SK-N-SH (cell line): ENCODE results near the gene ATXN10. TPM values are rescaled to one million over a fixed set of nuclear protein-coding genes. Genes with fewer than 3 reads are reported as not detected.
A peak's percentile ranks its signal among the peaks of the same experiment; 100 is the strongest.

Source experiments
- CTCF ChIA-PET: fragments of 300-600, 350-600 bp; formaldehyde crosslinking; extraction: SDS; loops from one replicate; lab custom pipeline; 2021; lab: Yijun Ruan, JAX
- POLR2A ChIA-PET: fragments of 350-600 bp; sonication (Branson Sonifier 250); formaldehyde crosslinking; extraction: SDS; loops from one replicate; lab custom pipeline; 2020; ENCODE audit warnings: antibody characterized with exemption, inconsistent platforms; lab: Yijun Ruan, JAX
- DNase-seq: peaks from one replicate; pipeline ENCODE4 v3.0.0; 2012
- H2AFZ ChIP-seq: fragments of 200-600 bp; sonication (generic); 2 replicates; pipeline ENCODE4 v1.8.1; 2016; ENCODE audit warnings: antibody characterized with exemption, mild to moderate bottlenecking, low read depth
- H3F3A ChIP-seq: fragments of 200-600 bp; sonication (generic); replicated peaks from 2 replicates; pipeline ENCODE3; 2016; ENCODE audit warnings: antibody characterized with exemption, mild to moderate bottlenecking; ENCODE audit not compliant: insufficient read depth
- H3K27ac ChIP-seq, 2 experiments: fragments of 200-500 bp in 1 of 2; fragments of 200-600 bp in 1 of 2; sonication (Bioruptor generic) in 1 of 2; sonication (generic), shearing (Covaris generic) in 1 of 2; 2 replicates each; pipeline versions ENCODE4 v1.5.1 to v1.6.1; 2014 to 2016; ENCODE audit warnings: low read depth in 2 of 2, inconsistent platforms in 1 of 2, low read length in 1 of 2, mild to moderate bottlenecking in 1 of 2, mixed read lengths in 1 of 2
- H3K27me3 ChIP-seq: fragments of 200-600 bp; sonication (generic), shearing (Covaris generic); 2 replicates; pipeline ENCODE4 v1.6.1; 2016; ENCODE audit warnings: mixed run types; ENCODE audit not compliant: insufficient read depth
- H3K36me3 ChIP-seq, 2 experiments: fragments of 200-500 bp in 1 of 2; fragments of 200-600 bp in 1 of 2; sonication (Bioruptor generic) in 1 of 2; sonication (generic) in 1 of 2; replicated peaks in 1 of 2; 2 replicates each; pipeline versions ENCODE3 to v1.5.1; 2014 to 2016; ENCODE audit warnings: low read length in 1 of 2, mild to moderate bottlenecking in 1 of 2; ENCODE audit not compliant: insufficient read depth in 2 of 2, control insufficient read depth in 1 of 2
- H3K4me1 ChIP-seq, 2 experiments: fragments of 200-500 bp in 1 of 2; fragments of 200-600 bp in 1 of 2; sonication (Bioruptor generic) in 1 of 2; sonication (generic), shearing (Covaris generic) in 1 of 2; 2 replicates each; pipeline versions ENCODE4 v1.5.1 to v1.6.1; 2014 to 2016; ENCODE audit warnings: low read depth in 1 of 2, low read length in 1 of 2, mixed run types in 1 of 2; ENCODE audit not compliant: insufficient read depth in 2 of 2, control insufficient read depth in 1 of 2
- H3K4me2 ChIP-seq: fragments of 200-600 bp; sonication (generic), shearing (Covaris generic); 2 replicates; pipeline ENCODE4 v1.6.1; 2017; ENCODE audit warnings: mixed run types
- H3K4me3 ChIP-seq, 2 experiments: fragments of 200-500 bp in 1 of 2; fragments of 200-600 bp in 1 of 2; sonication (Bioruptor generic) in 1 of 2; sonication (generic), shearing (Covaris generic) in 1 of 2; 2 replicates each; pipeline versions ENCODE4 v1.5.1 to v1.8.1; 2014 to 2016; ENCODE audit warnings: low read depth in 2 of 2, inconsistent platforms in 1 of 2, low read length in 1 of 2, mild to moderate bottlenecking in 1 of 2, mixed read lengths in 1 of 2, moderate library complexity in 1 of 2
- H3K79me2 ChIP-seq: fragments of 200-600 bp; sonication (generic); 2 replicates; pipeline ENCODE4 v1.8.1; 2017; ENCODE audit warnings: mild to moderate bottlenecking; ENCODE audit not compliant: insufficient read depth
- H3K9ac ChIP-seq: fragments of 200-600 bp; sonication (generic); 2 replicates; pipeline ENCODE4 v1.6.1; 2017; ENCODE audit warnings: mixed run types
- H3K9me2 ChIP-seq: fragments of 200-600 bp; sonication (generic); 2 replicates; pipeline ENCODE4 v1.6.1; 2017; ENCODE audit warnings: mixed run types
- H3K9me3 ChIP-seq: fragments of 200-600 bp; sonication (generic); 2 replicates; pipeline ENCODE4 v1.6.1; 2017; ENCODE audit warnings: mixed run types, mild to moderate bottlenecking, moderate library complexity
- H4K20me1 ChIP-seq: fragments of 200-600 bp; sonication (generic); 2 replicates; pipeline ENCODE4 v1.6.1; 2017; ENCODE audit warnings: mild to moderate bottlenecking, mixed run types; ENCODE audit not compliant: insufficient read depth
- ELF1 ChIP-seq: IDR thresholded peaks from 2 replicates; pipeline ENCODE4 v1.4.0; 2012
- FOSL2 ChIP-seq: IDR thresholded peaks from 2 replicates; pipeline ENCODE4 v1.4.0; 2012; ENCODE audit warnings: low read depth, mild to moderate bottlenecking, moderate library complexity, borderline replicate concordance
- FOXJ3 ChIP-seq: sonication (generic); formaldehyde crosslinking; IDR thresholded peaks from 2 replicates; pipeline ENCODE4 v1.5.1; 2020; ENCODE audit warnings: mild to moderate bottlenecking, missing genetic modification reagents
- FOXM1 ChIP-seq: IDR thresholded peaks from 2 replicates; pipeline ENCODE4 v1.4.0; 2012; ENCODE audit warnings: low read depth, mild to moderate bottlenecking
- MEF2A ChIP-seq: IDR thresholded peaks from 2 replicates; pipeline ENCODE4 v1.4.0; 2012; ENCODE audit warnings: low read depth, borderline replicate concordance
- NFIC ChIP-seq: IDR thresholded peaks from 2 replicates; pipeline ENCODE4 v1.4.0; 2012; ENCODE audit warnings: borderline replicate concordance
- NRF1 ChIP-seq: IDR thresholded peaks from 2 replicates; pipeline ENCODE4 v1.6.1; 2012; ENCODE audit warnings: low read depth, mild to moderate bottlenecking, low read length
- POLR2AphosphoS5 ChIP-seq: IDR thresholded peaks from 2 replicates; pipeline ENCODE4 v1.6.1; 2012; ENCODE audit warnings: low read depth, low read length
- RCOR1 ChIP-seq: fragments of 150-350 bp; IDR thresholded peaks from 2 replicates; pipeline ENCODE4 v1.6.1; 2017; ENCODE audit warnings: antibody characterized with exemption, low read length
- REST ChIP-seq: IDR thresholded peaks from 2 replicates; pipeline ENCODE4 v1.6.1; 2012; ENCODE audit warnings: mild to moderate bottlenecking, low read depth, low read length, moderate library complexity
- RXRA ChIP-seq: IDR thresholded peaks from 2 replicates; pipeline ENCODE4 v1.4.0; 2012; ENCODE audit warnings: low read depth, mild to moderate bottlenecking, borderline replicate concordance
- SIN3A ChIP-seq: IDR thresholded peaks from 2 replicates; pipeline ENCODE4 v1.6.1; 2012; ENCODE audit warnings: low read depth, mild to moderate bottlenecking, low read length, moderate library complexity, borderline replicate concordance
- SMC3 ChIP-seq: IDR thresholded peaks from 2 replicates; pipeline ENCODE4 v1.6.1; 2012; ENCODE audit warnings: low read depth, low read length, improper control_type of control experiment
- TCF12 ChIP-seq: IDR thresholded peaks from 2 replicates; pipeline ENCODE4 v1.4.0; 2012
- TEAD4 ChIP-seq: IDR thresholded peaks from 2 replicates; pipeline ENCODE4 v1.4.0; 2012; ENCODE audit warnings: mild to moderate bottlenecking, borderline replicate concordance; ENCODE audit not compliant: insufficient read depth
- WGBS: methylation state at CpG from one replicate; pipeline ENCODE4 v1.1.6; 2017; ENCODE audit warnings: low lambda C conversion rate; 5-methylcytosine and 5-hydroxymethylcytosine counted together
- polyA plus RNA-seq, 3 experiments: library from polyadenylated mRNA; depleted of rRNA; stranded (reverse); fragments of >200 nt; gene quantifications; 2 replicates each; pipeline ENCODE4 v1.2.3, GENCODE V29; 2012
- TF ChIP-seq, protein P1 (sequence below): IDR thresholded peaks from 2 replicates; pipeline ENCODE4 v1.4.0; 2012; ENCODE audit warnings: low read depth
- TF ChIP-seq, protein P2 (sequence below): IDR thresholded peaks from 2 replicates; pipeline ENCODE4 v1.4.0; 2012; ENCODE audit warnings: low read depth, borderline replicate concordance
- TF ChIP-seq, protein P3 (sequence below): fragments of 200-600 bp; sonication (generic); IDR thresholded peaks from 2 replicates; pipeline ENCODE4 v1.6.1; 2017; ENCODE audit warnings: antibody characterized with exemption, mild to moderate bottlenecking, moderate library complexity
- TF ChIP-seq, protein P4 (sequence below): fragments of 150-350 bp; IDR thresholded peaks from 2 replicates; pipeline ENCODE4 v1.6.1; 2016; ENCODE audit warnings: mild to moderate bottlenecking, low read depth, low read length
- TF ChIP-seq, protein P5 (sequence below): IDR thresholded peaks from 2 replicates; pipeline ENCODE4; 2012

ATXN10 gene
- polyA plus RNA-seq, 1 of the 3 experiments (the other 2 are of a cell fraction): 202 TPM

GRCh38 chr22:45647532-45648225 is 24.0 kb upstream of the ATXN10 start (continued):
- TF ChIP-seq FOXJ3 (no peak), SIN3A (no peak), REST (no peak), FOSL2 (no peak), NFIC (no peak), ELF1 (no peak)
- TF ChIP-seq, protein P1, sequence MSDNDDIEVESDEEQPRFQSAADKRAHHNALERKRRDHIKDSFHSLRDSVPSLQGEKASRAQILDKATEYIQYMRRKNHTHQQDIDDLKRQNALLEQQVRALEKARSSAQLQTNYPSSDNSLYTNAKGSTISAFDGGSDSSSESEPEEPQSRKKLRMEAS: no peak

GRCh38 chr22:45648301-45649117 is 23.1 kb upstream of the ATXN10 start:
- ChIA-PET CTCF (interaction anchor here (1.0 to 7.2 kb wide), 4 partner anchors 10 to 217 kb away, joined by 3 to 97 read pairs (median 9); no protein-coding TSS in a partner anchor), POLR2A (no interaction called here)
- Histone ChIP-seq H3K9ac (no peak overlapping the region), H3K79me2 (no peaks in the 10 kb centered on the region), H3K27me3 (no peaks in the 10 kb centered on the region), H3K36me3 (no peaks in the 10 kb centered on the region), H3K9me2 (no peaks in the 10 kb centered on the region), H4K20me1 (no peaks in the 10 kb centered on the region), H2AFZ (no peak overlapping the region), H3K27ac (no peak overlapping the region), H3K9me3 (no peaks in the 10 kb centered on the region), H3K4me2 (no peak overlapping the region), H3F3A (no peaks in the 10 kb centered on the region), H3K4me3 (no peak overlapping the region), H3K4me1 (peaks cover 0 to 4% of the 10 kb centered on the region in 2 experiments; a peak in 1 of 4 replicates)
- whole genome bisulfite sequencing: 95% methylated on average over 19 of the region's 24 CpGs
- DNase-seq: peak; percentile 9
- TF ChIP-seq, protein P2, sequence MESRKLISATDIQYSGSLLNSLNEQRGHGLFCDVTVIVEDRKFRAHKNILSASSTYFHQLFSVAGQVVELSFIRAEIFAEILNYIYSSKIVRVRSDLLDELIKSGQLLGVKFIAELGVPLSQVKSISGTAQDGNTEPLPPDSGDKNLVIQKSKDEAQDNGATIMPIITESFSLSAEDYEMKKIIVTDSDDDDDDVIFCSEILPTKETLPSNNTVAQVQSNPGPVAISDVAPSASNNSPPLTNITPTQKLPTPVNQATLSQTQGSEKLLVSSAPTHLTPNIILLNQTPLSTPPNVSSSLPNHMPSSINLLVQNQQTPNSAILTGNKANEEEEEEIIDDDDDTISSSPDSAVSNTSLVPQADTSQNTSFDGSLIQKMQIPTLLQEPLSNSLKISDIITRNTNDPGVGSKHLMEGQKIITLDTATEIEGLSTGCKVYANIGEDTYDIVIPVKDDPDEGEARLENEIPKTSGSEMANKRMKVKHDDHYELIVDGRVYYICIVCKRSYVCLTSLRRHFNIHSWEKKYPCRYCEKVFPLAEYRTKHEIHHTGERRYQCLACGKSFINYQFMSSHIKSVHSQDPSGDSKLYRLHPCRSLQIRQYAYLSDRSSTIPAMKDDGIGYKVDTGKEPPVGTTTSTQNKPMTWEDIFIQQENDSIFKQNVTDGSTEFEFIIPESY: no peak
- TF ChIP-seq MEF2A (no peak), FOXM1 (no peak), POLR2AphosphoS5 (no peak), RXRA (no peak), FOXJ3 (no peak), TCF12 (no peak), NRF1 (no peak), RCOR1 (no peak), TEAD4 (no peak), SMC3 (no peak)
- TF ChIP-seq, protein P3, sequence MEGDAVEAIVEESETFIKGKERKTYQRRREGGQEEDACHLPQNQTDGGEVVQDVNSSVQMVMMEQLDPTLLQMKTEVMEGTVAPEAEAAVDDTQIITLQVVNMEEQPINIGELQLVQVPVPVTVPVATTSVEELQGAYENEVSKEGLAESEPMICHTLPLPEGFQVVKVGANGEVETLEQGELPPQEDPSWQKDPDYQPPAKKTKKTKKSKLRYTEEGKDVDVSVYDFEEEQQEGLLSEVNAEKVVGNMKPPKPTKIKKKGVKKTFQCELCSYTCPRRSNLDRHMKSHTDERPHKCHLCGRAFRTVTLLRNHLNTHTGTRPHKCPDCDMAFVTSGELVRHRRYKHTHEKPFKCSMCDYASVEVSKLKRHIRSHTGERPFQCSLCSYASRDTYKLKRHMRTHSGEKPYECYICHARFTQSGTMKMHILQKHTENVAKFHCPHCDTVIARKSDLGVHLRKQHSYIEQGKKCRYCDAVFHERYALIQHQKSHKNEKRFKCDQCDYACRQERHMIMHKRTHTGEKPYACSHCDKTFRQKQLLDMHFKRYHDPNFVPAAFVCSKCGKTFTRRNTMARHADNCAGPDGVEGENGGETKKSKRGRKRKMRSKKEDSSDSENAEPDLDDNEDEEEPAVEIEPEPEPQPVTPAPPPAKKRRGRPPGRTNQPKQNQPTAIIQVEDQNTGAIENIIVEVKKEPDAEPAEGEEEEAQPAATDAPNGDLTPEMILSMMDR: no peak
- TF ChIP-seq, protein P4, sequence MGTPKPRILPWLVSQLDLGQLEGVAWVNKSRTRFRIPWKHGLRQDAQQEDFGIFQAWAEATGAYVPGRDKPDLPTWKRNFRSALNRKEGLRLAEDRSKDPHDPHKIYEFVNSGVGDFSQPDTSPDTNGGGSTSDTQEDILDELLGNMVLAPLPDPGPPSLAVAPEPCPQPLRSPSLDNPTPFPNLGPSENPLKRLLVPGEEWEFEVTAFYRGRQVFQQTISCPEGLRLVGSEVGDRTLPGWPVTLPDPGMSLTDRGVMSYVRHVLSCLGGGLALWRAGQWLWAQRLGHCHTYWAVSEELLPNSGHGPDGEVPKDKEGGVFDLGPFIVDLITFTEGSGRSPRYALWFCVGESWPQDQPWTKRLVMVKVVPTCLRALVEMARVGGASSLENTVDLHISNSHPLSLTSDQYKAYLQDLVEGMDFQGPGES: no peak
- TF ChIP-seq, protein P1: no peak
- TF ChIP-seq, protein P5, sequence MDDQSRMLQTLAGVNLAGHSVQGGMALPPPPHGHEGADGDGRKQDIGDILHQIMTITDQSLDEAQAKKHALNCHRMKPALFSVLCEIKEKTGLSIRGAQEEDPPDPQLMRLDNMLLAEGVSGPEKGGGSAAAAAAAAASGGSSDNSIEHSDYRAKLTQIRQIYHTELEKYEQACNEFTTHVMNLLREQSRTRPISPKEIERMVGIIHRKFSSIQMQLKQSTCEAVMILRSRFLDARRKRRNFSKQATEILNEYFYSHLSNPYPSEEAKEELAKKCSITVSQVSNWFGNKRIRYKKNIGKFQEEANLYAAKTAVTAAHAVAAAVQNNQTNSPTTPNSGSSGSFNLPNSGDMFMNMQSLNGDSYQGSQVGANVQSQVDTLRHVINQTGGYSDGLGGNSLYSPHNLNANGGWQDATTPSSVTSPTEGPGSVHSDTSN: no peak
